ENCODE measurements around the gene NRDC.
"Not testable (repeated sequence)": the region's sequence is repeated elsewhere in the genome, so short reads cannot be mapped to it uniquely, and the experiment has no call there.

NRDC gene

GRCh38 chr1:51878616-51879336 lies at the start of gene NRDC:
Gene NRDC, minus strand, starts transcription at chr1:51878727. Its CDS starts 112 bp downstream, at chr1:51878615.
- DNase-seq, result peak; percentile 100

- no peak for DNase-seq
Observed at GRCh38 chr1:51927029-51927428, 48.5 kb upstream of the NRDC start.

GRCh38 chr1:51926171-51926812 lies 47.8 kb upstream of the NRDC start:
- DNase-seq, result no peak

GRCh38 chr1:51924455-51924854 lies 45.9 kb upstream of the NRDC start:
- DNase-seq, result no peak

DNA sequence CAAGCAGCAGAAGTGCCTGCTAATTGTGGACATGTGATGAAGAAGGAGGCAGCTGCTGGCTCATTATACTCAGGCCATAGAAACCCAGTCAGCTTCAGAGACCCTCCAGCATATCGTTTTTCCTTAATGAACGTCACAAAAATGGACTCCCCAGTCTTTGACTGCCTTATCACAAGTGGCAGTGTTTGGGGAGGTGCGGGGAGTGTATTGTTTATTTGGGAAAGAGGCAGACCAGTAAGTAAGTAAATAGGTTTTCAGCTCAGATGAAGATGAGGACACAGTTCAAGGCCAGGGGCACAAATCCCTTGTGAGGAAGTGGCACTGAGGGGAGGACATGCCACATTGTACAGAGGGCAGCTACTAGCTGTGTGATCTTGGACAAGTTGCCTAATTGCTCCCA lies 43.5 kb upstream of the NRDC start:
- no peak for DNase-seq

GRCh38 chr1:51920130-51920529 lies 41.6 kb upstream of the NRDC start:
- no peak for DNase-seq

DNA sequence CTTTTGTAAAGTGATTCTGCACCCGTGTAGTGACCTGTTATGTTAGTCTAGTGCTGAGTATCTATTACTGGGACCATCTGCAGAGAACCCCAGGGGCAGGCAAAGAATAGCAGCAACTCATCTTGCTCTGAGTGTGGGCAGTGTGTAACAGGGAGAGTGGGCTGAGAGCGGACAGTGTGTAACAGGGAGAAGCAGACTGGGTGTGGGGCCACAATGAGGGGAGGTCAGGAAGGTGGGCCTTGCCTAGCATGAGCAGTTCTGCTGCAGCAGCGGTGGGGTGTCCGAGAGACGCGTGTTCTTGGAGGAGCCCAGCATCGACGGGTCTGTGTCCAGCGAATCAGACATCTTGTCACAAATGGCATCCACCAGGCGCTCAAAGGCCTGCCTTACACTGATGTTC lies 41.2 kb upstream of the NRDC start:
- no peak for DNase-seq

DNA sequence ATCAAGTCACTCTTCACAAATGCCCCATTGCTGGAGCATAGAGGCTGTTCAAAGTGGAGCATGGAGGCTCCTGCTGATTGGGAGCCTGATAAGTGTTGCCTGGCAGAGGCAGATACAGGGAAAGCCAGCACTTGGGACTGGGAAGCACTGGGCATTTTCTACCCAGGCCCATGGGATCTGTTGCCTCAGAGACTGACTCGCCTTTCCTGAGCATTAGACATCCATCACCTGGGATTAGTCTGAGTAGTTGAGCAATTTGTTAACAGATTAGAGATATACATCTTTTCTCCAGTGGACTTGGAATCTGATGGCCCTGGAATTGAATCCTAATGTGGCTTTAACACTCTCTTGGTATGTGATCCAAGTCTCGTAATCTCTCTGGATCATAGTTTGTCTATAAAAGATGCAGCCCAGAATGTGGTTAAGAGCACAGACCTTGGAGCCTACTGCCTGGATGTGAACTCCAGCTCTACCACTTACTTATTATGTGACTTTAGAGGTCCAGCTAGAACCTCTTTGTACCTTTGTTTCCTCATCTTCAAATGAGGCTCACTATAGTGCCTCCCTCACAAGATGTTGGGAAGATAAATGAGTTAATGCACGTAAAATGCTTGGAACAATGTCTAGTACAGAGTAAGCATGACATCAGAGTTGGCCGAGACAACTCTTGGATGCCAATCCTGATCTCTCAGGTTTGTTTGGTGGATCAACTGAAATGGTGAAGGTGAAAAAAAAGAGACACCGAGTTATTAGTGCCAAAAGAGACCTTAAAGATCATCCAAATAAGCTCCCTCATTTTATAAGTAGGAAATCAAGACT lies 38.3 kb upstream of the NRDC start:
- no peak for DNase-seq

DNA sequence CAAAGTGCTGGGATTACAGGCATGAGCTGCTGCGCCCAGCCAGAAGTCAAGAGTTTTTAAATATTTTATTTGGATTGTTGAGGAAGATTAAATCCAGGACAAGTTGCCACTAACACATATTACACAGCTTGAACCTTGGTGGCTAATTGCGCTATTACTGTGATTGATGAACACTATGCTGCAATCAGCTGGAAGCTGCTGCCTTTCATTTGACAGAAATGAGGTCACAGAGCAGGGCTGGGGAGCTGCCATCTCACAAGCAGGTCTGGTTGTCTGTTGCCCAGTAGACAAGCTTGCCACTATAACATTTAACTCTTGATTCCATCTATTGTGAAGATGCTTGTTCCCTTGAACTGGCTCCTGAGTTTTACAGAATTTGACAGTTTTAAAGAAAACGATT lies 37.4 kb upstream of the NRDC start:
- DNase-seq, result no peak

- DNase-seq, result no peak
Observed at GRCh38 chr1:51912881-51913280, 34.4 kb upstream of the NRDC start.

- DNase-seq, result no peak
Observed at GRCh38 chr1:51910221-51911000, 31.9 kb upstream of the NRDC start.

DNA sequence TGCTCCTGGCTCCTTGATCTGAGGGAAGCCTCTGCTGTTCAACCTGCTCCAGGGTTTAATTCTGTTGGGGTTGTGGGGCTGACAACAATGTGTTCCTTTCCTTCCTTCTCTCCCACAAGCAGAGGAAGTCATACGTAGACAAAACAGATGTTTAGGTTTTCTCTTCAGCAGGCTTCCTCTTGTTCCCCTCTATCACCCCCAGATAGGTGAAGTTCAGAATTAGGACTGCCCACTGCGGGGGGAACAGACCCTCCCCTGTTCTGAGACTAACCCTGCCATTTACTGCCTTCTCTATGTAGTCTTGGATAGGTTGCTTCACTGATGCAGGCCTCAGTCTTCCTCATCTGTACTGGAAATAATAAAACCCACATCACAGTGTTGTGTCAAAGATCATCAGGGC lies 30.0 kb upstream of the NRDC start:
- no peak for DNase-seq

DNA sequence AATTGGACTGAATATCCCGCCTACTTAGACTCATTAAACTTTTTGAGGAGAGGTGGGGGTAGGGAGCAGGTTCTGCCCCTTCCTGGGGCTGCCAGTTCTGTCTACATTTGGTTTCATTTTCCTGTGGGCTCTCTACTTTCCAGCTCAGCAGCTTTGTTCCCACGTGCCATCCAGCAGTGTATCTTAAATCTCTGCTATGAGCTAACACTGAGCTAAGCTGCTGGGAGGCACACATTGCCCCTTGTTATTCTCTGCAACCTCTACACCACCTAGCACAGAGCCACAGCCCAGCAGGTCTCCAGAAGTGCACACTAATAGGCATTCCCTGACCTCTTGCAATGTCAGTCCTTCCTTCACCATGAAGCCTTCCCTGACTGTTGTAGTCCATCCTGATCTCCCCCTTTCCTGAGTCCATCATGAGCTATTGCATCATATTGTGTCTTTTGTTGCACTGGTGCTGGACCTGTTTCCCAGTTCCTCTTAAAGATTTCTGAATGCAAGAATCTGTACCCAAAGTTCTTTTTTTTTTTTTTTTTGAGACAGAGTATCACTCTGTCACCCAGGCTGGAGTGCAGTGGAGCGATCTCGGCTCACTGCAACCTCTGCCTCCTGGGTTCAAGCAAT lies 28.7 kb upstream of the NRDC start:
- no peak for DNase-seq

DNA sequence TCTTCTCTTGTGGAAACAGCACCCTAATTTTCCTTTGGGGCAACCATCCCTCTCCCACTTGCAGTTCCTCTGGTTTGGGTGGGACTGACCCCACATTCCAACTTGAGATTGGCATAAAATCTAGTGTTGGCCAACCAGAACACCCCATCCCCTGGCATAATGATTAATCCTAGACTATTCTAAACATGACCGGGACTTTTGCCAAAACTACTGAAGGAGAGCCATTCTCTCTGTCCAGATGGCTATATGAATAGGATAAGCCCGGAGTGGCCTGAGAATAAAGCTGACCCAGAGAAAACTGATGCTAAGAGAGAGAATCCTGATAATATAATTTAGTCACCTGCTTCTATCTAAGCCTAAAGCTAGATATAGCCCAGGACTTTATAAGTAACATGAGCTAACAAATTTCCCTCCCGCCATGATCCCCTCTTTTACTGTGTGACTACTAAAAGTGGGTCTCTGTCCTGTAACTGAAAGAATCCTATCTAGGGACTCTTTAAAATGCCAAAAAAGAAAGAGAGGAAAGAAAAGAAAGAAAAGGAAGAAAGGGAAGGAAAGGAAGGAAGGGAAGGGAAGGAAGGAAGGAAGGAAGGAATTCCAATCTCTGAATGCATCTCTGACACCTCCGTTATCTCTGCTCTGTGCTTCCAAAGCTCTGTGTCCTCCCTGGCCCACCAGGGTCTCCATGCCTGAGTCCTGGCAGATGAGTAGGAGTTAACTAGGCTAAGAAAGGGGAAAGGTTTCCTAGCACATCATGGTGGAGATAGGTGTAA lies 28.0 kb upstream of the NRDC start:
- no peak for DNase-seq

DNA sequence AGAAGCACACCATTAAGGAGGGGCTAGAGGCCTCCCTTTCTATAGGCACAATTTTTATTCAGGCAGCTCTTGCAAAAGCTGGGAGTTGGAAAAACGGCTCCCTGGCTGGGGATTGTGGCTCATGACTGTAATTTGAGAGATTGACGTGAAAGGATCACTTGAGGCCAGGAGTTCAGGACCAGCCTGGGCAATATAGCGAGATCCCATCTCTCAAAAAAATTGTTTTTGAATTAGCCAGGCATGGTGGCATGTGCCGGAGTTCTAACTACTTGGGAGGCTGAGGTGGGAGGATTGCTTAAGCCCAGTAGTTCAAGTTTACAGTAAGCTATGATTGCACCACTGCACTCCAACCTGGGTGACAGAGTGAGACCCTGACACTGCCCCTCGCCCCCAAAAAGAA lies 23.9 kb upstream of the NRDC start:
- no peak for DNase-seq

- no peak for DNase-seq
Observed at GRCh38 chr1:51901151-51901550, 22.6 kb upstream of the NRDC start.

DNA sequence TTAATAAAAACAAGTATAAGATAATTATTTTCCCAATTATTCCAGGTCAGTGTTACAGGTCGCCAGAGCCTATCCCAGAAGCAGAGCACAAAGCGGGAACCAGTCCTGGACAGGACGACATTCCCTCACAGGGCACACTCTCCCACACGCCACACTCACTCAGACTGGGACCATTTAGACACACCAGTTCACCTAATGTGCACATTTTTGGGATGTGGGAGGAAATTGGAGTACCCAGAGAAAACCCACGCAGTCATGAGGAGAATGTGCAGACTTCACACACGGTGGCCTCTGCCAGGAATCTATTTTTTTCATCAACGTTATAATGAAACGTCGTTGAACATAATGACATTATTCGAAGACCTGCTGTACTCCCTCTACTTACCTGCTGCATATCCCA lies 20.5 kb upstream of the NRDC start:
- no peak for DNase-seq

- no peak for DNase-seq
Observed at GRCh38 chr1:51898090-51898734, 19.7 kb upstream of the NRDC start.

GRCh38 chr1:51897699-51898031 lies 19.1 kb upstream of the NRDC start:
- DNase-seq, result no peak

- not testable (repeated sequence) for DNase-seq
Observed at GRCh38 chr1:51894748-51895147, 16.2 kb upstream of the NRDC start.

GRCh38 chr1:51878308-51878615 lies 265 bp downstream of the NRDC start:
- DNase-seq, result no peak

All from NCI-H2171 (cell line).